Panc1 (cell line): ENCODE data around the gene TBC1D32.

Experiments used
- CTCF ChIP-seq: fragments of 450-650 bp; IDR thresholded peaks from 2 replicates; pipeline ENCODE4 v1.5.1; 2017; ENCODE audit warnings: mild to moderate bottlenecking
- POLR2AphosphoS5 ChIP-seq: IDR thresholded peaks from 2 replicates; pipeline ENCODE4 v1.6.1; 2012; ENCODE audit warnings: mild to moderate bottlenecking, low read depth, low read length, moderate library complexity
- TCF7L2 ChIP-seq: IDR thresholded peaks from 2 replicates; pipeline ENCODE4 v1.6.1; 2011; ENCODE audit warnings: mild to moderate bottlenecking, low read depth, low read length, inconsistent platforms

GRCh38 chr6:121356575-121356974, 22.3 kb upstream of the TBC1D32 start:
- TF ChIP-seq POLR2AphosphoS5: no peak
- TF ChIP-seq CTCF: peak; percentile 32; the same call in 1 of the 2 replicates
- no peak for TF ChIP-seq TCF7L2
